HG03280 (cell line): ENCODE results near the gene SH3RF3.

ENCODE experiments used
- ATAC-seq: cut with Tn5 transposase; IDR thresholded peaks from one replicate; pipeline ENCODE4 v1.9.1; 2021; ENCODE audit warnings: mild to moderate bottlenecking, moderate library complexity; ENCODE audit not compliant: unreplicated experiment

SH3RF3 gene

DNA sequence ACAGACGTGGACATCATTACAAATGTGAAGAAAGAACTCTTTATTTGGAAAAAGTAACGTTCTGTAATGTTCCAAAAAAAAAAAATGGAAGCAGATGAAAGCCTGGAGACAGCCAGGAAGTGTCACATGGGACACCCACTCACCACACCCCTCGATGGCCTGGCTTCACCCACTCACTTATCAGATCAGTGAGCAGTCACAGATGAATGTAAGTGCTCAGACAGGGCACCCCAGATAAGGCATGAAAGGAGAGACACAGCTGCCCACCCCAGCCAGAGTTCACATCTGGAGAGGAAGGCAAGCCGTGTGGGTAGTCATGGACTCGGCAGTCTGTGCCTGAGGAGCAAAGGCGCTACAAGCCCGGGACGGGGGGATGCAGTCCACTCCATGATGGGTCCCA, 379.6 kb downstream of the SH3RF3 start:
- no peak for ATAC-seq

DNA sequence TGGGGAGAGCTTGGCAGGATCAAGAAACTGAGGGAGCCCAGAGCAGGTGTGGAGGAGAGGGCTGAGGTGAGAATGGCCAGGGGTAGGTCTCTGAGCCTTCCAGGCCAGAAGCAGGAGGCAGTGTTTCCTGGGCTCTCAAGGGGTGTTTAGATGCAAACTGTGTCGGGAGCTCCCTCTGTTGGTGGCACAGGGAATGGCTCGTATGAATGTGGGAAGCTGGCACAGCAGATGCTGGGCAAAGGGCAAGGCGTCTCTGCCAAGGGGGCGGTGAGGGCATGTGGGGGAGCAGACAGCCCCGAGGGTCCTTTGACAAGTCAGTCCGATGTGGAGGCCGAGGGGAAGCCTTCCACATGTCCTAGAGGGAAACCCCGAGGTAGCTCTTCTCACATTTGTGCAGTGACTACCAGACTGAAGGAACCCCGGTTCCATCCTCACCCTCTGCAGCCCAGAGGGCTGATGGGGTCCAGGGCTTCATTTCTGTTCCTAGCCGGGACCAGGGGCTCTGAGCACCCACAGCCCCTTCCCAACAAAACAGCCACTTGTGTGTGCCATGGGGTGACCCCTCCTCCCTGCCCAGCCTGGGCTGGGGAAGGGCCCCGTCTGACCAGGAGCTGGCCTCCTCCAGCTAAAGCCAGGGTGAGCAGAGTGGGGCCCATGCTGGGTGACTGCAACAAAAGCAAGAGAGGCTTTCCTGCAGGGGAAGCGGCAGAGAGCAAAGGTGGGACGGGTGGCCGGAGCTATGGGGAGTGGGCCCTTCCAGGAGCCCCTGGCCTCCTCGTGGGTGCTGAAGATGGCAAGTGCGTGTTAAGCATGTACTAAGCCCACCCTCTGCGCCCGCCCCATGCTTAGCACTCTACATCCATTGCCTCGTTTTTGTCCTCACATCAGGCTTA, 381.4 kb downstream of the SH3RF3 start:
- ATAC-seq = no peak

DNA sequence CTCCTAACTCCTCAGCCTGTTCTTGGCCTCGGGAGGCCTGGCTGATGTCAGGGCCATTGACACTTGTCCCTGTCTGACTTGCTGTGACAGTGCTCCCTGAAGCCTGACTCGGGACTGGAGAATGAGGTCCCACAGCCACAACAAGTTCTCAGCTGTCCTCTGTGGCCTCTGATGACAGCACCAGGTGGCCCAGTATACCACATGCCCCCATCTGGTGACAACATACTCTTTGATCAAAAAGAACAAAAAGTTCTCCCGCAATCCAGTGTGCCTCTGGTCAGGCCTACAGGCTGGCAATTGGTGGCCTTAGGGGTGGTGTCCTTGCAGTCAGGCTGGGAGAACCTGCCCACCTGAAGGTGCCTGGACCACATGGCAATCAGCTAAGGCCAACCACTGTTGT, 382.2 kb downstream of the SH3RF3 start:
- no peak for ATAC-seq

DNA sequence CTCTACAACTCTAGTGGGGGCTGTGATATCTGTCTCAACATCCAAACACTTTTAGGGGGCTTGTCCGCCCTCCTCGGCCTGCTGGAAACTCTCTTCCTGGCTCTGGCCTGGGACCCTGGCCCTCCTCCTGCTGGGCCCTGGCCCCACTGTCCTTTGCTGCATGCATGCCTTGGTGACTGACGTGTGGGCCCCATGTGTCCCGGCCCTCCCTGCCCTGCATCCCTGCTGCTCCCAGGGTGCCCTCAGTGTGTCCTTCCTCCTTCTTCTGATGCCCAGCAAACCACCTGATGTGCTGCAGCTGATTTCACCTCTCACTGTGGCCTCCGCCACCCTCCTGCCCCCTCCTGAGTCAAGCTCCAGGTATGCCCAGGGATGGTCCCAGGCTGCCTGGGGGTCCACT, 383.1 kb downstream of the SH3RF3 start:
- ATAC-seq = no peak

DNA sequence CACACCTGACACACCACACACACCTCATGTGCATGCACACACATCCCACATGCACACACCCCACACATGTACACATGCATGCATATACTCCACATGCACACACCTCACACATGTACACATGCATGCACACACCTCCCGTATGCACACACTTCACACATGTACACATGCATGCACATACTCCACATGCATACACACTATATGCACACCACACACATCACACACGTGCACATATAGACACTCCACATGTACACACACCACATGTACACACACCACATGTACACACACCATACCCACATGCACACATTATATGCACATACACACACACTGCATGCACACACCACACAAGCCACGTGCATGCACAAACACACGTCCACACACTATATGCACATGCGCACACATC, 384.2 kb downstream of the SH3RF3 start:
- no peak for ATAC-seq

DNA sequence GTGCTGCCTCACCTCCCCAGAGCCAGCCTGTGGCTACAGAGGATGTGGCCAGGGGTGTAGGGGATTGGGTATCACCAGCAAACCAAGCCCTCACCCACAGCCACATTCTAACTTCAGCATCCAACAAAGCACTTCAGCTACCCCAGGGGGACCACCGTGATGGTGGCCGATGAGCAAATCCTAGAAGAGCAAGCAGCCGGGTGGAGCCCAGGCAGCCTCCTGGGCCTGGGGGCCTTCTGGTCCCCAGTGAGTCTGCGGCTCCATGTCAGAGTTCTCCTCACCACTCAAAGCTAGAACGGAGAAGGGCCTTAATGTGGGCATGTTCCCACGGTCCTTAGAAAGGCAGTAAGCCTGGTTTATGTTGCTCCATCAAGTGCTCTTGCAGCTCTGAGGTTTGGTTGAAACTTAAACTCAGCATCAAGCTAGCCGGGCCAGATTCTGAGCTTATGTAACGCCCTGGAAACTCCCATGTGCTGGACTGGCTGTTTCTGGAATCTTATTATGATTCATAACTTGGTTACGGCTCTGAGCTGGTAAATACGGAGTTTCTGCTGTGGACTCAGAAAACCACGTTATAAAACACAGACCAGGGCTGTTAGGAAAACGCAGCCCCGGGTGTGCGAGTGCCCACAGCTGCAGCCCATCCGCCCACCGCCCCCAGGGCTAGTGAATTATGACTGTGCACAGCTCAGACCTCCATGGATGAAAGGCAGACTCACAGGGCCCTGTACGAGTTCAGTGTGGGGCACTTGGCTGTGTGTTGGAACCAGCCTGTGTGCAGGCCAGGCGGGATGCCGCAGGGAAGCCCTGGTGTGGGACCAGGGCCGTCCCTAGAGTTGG, 385.0 kb downstream of the SH3RF3 start:
- peak; percentile 75 for ATAC-seq

DNA sequence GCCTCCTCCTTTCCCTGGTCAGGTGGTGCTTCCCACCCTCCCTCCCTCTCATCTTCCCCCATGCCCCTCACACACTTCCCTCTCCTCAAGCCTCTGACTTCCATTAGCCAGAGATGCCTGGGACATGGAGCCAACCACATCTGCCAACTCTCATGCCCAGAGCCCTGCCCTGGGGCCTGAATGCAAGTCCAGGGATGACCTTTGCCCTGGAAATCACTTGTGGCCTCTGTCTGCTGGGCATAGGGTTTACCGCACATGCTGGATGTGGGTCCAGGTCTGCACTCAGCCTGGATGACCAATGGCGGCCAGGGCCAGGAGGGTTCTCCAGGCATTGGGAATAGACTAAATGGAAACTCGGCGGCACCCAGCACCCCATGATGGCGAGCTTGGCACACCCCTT, 385.9 kb downstream of the SH3RF3 start:
- no peak for ATAC-seq

DNA sequence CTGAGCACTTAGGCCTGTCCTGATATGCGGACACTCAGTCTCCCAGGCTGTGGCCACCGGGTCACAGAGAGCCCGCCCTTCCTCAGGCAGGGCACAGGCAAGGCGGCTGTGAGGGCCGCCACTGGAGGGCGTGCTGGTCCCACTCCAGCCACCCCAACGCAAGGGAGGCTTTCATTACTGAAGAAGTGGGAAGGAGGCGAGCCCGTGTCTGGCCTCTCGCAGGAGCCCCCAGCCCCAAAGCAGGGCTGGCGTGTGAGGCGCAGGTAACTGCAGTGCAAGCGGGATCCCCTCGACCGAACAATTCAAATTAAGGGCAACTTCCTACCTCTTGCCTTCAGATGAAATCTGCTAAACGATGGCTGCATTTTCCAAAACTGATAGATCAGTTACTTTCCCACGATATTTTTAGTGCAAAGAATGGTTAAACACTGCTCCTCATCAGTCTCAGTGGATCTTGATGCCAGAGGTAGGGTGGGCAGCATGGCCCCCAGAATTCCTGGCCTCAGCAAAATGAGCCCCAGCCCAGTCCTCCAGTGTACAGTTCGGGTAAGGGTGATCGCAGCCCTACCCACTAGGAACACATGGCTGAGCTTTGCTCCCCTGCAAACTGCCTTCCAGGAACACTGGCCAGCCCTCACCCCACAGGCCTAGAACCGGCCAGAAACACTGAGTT, 387.6 kb downstream of the SH3RF3 start:
- ATAC-seq = no peak

DNA sequence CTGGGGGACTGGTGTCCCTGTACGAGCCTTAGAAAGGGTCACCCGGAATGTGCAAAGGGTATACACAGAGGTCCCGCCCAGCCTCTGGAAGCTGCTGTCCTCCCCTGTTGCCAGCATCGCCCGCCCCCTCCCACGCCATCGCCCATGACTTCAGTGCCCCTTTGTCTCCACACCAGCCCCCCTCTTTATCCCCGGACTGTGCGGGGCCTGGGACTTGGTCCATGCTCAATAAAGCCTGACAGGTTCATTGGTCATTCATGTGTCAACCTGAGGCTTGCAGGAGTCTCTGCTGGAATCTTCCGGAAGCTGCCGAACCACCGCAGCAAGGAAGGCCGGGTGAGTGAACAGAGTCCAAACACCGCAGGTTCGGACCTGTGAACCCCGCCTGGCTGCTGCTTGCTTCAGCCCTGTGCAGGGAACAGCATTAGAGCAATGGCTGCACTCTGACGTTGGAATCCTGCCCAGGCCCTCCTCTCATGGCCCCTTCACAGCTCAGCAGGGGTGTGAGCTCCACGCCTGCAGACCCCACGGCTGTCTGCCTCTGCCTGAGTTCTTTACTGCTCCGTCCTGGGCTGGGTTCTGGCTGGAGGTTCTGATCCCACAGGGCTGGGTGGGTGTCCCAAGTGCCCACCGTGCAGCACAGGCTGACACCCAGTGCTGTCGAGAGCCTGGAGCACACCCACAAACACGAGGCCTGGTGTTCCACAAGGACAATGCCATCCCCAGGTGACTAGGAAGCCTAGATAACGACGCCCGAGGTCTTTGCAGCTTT, 388.3 kb downstream of the SH3RF3 start:
- ATAC-seq = no peak

DNA sequence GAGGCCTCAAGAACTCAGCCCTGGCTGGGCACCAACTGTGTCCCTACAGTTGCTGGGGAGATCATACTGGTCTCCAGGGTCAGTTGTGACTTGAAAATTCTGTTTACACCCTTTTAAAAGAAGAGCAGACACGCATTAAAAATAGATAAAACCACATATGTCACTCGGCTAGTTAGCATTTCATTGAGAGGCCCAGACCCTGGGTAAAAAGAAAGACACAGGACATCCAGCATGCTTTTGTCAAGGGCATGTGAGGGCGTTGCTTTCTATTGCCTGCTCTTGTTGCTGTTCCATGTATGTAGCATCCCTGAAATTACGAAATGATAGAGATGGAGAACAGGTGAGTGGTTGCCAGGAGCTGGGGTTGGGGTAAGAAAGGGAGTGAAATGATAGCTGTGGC, 390.5 kb downstream of the SH3RF3 start:
- ATAC-seq = no peak

DNA sequence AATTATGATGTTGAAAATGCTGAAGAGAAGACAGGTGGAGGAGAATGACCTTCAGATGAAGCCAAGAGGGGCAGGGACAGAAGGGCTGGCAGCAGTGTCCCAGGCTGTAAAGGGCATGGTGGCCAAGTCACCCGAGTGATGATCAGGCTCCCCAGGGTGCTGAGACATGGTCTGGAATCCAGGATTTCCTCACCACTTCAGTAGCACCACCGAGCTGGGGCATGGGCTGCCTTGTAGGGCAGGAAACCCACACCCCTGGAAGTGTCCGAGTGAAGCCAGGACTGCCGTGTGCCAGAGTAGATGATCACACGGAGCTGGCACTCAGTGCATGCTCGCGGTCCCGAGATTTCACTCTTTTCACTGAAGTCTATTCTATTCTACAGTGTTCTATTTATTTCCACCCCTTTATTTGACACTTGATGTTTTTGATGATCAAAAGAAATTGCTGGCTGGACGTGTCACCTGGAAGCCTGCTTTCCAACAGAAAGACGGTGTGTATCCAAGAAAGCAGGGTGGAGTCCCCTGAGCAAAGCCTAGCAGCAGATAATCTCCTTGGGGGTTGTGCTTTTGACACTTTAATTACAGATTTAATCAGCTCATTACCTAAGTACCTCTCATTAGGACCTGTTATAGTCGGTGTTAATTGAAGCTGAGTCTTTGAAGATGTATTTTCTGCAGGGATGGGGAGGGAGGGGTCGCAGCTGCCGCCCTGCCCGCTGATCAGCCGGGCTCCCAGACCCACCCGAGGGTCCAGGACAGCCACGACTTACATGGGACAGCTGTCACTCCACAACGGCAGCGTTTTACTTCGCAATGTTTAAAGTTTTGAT, 392.4 kb downstream of the SH3RF3 start:
- no peak for ATAC-seq

DNA sequence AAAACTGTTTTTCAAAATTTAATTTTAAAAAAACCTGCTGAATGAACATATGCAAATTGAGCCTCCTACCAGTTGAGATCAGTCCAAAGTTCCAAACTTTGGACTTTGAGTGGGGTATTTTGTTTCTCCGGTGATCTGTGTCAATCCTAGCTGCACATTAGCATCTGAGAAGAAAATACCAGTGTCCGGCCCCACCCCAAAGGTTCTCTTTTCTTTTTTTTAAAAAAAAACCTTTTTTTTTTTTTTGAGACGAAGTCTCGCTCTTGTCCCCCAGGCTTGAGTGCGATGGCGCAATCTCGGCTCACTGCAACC, 393.0 kb downstream of the SH3RF3 start:
- no peak for ATAC-seq

DNA sequence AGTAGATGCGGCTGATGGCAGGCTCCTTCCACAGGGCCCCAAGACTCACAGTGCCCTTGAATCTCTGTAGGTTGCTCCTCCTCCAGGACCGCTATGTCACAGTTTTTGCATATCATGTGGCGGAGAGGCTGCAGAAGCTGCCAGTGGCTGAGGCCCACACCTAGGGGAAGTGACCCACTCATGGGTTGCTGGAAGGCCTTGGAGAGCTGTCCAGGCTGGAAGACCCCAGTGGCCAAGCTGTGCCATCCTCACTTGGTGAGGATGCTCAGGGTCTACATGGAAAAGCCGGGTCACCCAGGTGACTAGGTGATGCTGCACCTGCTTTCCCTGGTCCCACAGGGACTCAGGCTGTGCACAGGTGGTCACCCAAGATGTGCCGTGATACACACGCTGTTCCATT, 394.1 kb downstream of the SH3RF3 start:
- ATAC-seq = no peak

DNA sequence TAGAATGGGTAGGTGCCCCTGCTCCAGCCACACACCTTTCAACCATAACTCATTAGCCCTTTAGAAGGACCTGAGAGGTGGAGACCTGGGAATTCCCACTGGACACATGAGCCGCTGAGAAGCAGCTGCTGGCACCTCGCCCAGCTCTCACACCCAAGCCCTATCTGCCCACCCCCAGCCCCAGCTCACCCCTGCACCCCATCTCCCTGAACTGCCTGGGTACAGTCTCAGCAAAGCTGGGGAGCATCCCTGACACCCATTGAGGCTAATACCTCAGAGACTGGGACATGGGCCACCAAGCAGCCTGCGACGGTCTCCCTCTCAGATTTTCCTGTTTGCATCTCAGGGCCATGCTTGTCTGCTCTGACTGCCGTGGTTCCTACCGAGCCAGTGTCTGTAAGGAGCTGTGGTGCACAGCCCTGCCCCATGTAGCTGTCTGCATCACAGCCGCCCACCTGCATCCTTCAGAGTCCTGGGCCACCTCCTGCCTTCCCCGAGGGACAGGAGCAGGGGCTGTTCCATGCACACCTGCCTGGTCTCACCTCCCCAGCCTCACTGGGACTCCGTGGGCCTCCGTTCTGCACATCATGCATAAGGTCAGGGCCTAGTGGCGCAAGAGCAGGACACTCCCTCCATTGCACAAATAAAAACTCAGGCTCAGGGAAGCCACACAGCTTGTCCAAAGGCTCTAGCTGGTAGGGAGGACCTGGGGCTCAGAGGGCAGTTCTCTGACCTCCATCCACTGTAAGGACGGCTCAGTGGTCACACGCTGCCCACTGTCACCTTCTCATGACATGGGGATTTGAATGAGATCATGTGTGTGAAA, 394.7 kb downstream of the SH3RF3 start:
- no peak for ATAC-seq

DNA sequence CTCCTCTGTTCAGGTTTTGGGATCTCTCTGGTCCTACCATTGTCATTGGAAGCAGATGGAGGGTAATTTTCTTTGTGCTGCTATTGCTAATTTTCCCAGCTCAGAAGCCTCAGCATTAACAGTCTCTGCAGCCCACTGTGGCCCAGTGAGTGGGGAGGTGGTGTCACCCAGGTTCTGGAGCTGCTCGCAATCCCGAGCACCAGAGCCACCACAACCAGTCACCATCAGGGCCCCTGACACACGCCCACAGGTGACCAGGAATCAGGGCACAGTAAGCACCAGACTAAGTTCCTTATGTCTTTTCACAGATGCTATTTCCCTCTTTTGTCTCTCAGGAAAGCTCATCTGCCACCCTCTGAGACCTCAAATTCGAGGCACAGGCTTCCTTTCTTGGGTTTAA, 396.8 kb downstream of the SH3RF3 start:
- ATAC-seq = no peak

DNA sequence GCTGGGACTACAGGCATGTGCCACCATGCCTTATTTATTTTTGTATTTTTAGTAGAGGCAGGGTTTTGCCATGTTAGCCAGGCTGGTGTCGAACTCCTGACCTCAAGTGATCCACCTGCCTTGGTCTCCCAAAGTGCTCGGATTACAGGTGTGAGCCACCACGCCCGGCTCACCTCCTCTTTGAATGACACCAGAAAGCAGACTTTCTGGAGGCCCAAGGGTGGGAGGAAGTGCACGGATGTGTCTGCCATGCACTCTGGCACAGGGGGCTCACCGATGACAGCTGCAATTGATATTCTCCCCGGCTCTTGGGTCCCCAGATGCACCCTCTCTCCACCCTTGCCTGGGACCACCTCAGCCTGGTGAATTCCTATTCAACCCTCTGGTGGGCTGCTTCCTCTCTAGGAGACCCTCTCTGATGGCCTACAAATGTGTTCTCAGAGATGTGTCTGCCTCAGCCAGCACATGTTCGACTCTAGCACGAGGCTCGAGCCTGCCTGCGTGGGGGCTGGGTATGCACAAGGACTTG, 397.5 kb downstream of the SH3RF3 start:
- ATAC-seq = no peak

DNA sequence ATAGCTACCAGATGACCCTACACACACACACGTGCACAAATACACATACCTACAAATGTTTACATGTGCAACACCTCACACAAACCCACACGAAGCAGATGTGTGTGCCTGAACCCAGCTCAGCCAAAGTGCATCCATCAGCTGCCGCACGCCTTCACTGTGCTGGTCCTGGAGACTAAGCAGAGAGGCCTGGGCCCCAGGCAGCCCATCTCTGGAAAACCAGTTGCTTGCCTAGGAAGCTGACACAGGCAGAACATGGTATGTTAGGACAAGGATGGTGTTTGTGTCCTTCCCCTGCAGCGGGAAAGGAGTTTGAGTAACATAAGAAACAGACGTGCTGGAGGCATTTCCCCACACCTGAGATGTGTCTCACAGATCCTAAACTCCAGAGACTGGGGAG, 398.1 kb downstream of the SH3RF3 start:
- no peak for ATAC-seq

DNA sequence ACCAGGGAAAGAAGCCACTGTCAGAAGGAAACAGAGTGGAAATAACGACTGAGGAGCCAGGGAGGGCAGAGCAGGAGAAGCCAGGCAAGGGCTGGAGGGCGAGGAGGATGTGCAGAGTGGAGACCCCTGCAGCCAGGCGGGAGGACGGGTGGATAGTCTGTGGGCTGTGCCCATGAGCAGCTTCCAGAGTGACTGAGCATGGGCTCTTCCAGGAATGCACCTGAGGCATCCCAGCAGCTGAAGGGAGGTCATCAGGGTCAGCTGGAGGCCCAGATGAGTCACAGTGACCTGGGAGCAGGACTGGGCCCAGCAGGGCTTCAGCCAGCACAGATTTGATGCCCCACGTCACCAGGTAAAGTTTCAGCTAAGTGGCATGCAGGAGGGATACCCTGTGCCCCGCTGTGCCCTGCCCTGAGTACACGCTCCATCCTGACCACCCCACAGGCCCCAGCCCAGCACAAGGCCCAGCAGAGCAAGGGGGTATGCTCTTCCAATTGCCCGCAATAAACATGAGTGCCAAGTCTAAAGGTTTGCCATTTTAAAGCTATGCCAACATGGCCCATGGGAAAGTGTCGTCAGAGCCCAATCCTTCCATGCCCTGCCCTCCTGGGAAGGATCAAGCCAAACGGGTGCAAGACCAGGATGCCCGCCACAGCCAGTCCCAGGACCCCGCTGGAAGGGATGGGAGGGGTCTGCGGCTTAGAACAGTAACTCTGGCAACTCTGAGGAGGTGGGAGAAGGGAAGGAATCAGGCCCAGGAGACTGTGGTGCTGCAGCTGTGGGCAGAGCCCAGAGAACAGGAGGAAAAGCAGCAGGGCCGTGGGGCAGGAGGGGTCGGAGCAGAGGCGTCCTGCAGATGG, 399.1 kb downstream of the SH3RF3 start:
- ATAC-seq = no peak
